ENCODE data around the gene NRCAM. TPM values are rescaled to one million over a fixed set of nuclear protein-coding genes. Genes with fewer than 3 reads are reported as not detected.

The NRCAM gene
- total RNA-seq, 4 donors from 2014 or later = 0.77 to 30.3 (median 2.0) TPM; not detected in 1

GRCh38 chr7:108296911-108297310, 159.3 kb downstream of the NRCAM start:
- intact Hi-C loops (cut with DNase I; ENCODE audit: low total_unique reads) = no loop called here
- no peaks in the 10 kb centered on the region for H3K9me3 ChIP-seq
- no peaks in the 10 kb centered on the region for H3K4me1 ChIP-seq
- no peaks in the 10 kb centered on the region for H3K36me3 ChIP-seq
- DNase-seq = no peak
- no peak overlapping the region for H3K27ac ChIP-seq
- no peaks in the 10 kb centered on the region for H3K27me3 ChIP-seq
- TF ChIP-seq CTCF (IDR thresholded peaks at IDR 0.05) (no peak), POLR2A (IDR thresholded peaks at IDR 0.05) (no peak)
- no peak overlapping the region for H3K4me3 ChIP-seq

GRCh38 chr7:108294595-108294994, 161.6 kb downstream of the NRCAM start:
- Histone ChIP-seq H3K4me3 (no peak overlapping the region), H3K27me3 (no peaks in the 10 kb centered on the region), H3K27ac (no peak overlapping the region), H3K4me1 (no peaks in the 10 kb centered on the region), H3K36me3 (no peaks in the 10 kb centered on the region), H3K9me3 (no peaks in the 10 kb centered on the region)
- TF ChIP-seq CTCF (IDR thresholded peaks at IDR 0.05) = no peak
- no peak for TF ChIP-seq POLR2A (IDR thresholded peaks at IDR 0.05)
- intact Hi-C loops (cut with DNase I; ENCODE audit: low total_unique reads) = no loop called here
- DNase-seq = no peak

- no peaks in the 10 kb centered on the region for H3K27me3 ChIP-seq
- H3K4me1 ChIP-seq = no peaks in the 10 kb centered on the region
- TF ChIP-seq CTCF (IDR thresholded peaks at IDR 0.05) (no peak), POLR2A (IDR thresholded peaks at IDR 0.05) (no peak)
- no peak overlapping the region for H3K27ac ChIP-seq
- no peaks in the 10 kb centered on the region for H3K9me3 ChIP-seq
- H3K4me3 ChIP-seq = no peak overlapping the region
- H3K36me3 ChIP-seq = no peaks in the 10 kb centered on the region
- no peak for DNase-seq
- intact Hi-C loops (cut with DNase I; ENCODE audit: low total_unique reads) = no loop called here
Observed at GRCh38 chr7:108293149-108293612, 163.1 kb downstream of the NRCAM start.

- H3K27me3 ChIP-seq = no peaks in the 10 kb centered on the region
- no peak overlapping the region for H3K4me3 ChIP-seq
- no peaks in the 10 kb centered on the region for H3K36me3 ChIP-seq
- H3K4me1 ChIP-seq = no peaks in the 10 kb centered on the region
- H3K27ac ChIP-seq = no peak overlapping the region
- TF ChIP-seq POLR2A (IDR thresholded peaks at IDR 0.05) = no peak
- no peak for TF ChIP-seq CTCF (IDR thresholded peaks at IDR 0.05)
- no peak for DNase-seq
- no peaks in the 10 kb centered on the region for H3K9me3 ChIP-seq
- intact Hi-C loops (cut with DNase I; ENCODE audit: low total_unique reads) = no loop called here
Observed at GRCh38 chr7:108292541-108292940, 163.7 kb downstream of the NRCAM start.

- TF ChIP-seq POLR2A (IDR thresholded peaks at IDR 0.05) = no peak
- TF ChIP-seq CTCF (IDR thresholded peaks at IDR 0.05) = no peak
- no peaks in the 10 kb centered on the region for H3K4me1 ChIP-seq
- intact Hi-C loops (cut with DNase I; ENCODE audit: low total_unique reads) = no loop called here
- H3K36me3 ChIP-seq = no peaks in the 10 kb centered on the region
- no peak overlapping the region for H3K27ac ChIP-seq
- DNase-seq = no peak
- no peaks in the 10 kb centered on the region for H3K9me3 ChIP-seq
- H3K27me3 ChIP-seq = no peaks in the 10 kb centered on the region
- H3K4me3 ChIP-seq = no peak overlapping the region
Observed at GRCh38 chr7:108291791-108292440, 164.3 kb downstream of the NRCAM start.
